Brain pericyte (primary cell): ENCODE measurements around the gene PRKCA.

Experiments
- DNase-seq: peaks from one replicate; pipeline ENCODE4 v3.0.0-alpha.2; 2012; ENCODE audit warnings: low read depth, low spot score

Gene PRKCA

GRCh38 chr17:66574123-66574522, 271.7 kb downstream of the PRKCA start:
- no peak for DNase-seq

DNA sequence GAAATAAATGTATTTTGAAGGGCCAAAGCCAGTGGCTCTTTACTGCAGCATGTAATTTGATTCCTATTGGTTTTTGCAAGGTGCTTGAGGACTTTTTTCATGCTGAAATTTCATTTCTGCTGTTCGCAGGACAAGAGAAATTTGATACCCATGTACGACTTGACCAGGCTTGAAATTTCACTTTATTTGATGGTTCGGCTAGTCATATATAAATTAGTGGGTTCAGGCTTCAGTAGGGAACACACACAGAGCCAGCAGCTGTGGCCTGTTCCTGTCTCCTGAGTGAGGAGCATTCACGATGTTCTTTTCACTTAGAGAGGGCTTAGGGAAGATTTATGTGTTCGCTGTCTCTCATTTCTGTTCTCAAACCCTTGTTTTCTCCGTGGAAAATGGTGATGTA, 274.1 kb downstream of the PRKCA start:
- no peak for DNase-seq

DNA sequence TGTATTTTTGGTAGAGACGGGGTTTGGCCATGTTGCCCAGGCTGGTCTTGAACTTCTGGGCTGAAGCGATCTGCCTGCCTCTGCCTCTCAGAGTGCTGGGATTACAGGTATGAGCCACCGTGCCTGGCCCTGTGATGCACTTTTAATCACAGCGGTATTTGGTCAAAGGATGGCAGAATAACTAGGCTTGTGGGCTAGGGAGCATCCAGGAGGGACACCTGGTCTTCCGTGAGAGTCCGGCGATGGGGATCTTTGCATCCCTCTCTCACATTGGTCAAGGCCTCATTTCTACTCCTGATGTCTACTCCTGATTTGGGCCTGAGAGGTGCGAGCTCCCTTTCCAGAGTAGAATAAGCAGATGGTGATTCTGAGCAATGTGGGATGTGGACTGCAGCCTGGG, 274.6 kb downstream of the PRKCA start:
- no peak for DNase-seq

DNA sequence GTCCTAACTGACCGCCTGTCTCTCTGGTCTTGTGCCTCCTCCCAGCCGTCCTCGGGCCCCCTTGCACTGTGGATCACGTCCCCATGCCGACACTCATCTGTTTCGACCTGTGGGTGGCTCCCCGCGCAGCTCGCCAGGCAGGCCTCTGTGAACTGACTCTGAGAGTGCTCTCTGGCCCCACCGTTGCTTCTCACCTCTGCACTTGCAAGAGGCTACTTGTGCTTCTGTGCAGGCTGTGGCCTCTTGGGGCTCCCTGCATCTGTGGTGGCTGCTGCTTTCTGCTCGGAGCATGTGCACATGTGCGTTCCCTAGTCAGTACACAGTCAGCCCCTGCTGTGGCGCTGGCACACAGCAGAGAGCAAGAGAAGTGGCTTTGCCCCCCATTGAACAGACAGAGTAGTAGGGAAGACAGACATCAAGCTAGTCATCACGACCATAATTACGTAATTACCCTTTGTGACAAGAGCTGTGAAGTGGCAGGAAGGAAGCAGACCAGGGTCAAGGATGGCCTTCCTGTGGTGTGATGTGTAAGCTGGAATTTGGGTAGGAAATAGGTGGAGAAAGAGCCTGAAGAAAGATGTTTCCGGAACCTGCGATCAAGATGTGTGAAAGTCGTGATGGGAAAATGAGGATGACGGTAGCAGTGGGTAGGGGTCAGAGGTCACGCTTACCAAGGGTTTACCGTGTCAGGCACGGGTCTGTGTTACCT, 276.5 kb downstream of the PRKCA start:
- no peak for DNase-seq

GRCh38 chr17:66579556-66579955, 277.1 kb downstream of the PRKCA start:
- DNase-seq: no peak

GRCh38 chr17:66580184-66580955, 278.0 kb downstream of the PRKCA start:
- DNase-seq: no peak

DNA sequence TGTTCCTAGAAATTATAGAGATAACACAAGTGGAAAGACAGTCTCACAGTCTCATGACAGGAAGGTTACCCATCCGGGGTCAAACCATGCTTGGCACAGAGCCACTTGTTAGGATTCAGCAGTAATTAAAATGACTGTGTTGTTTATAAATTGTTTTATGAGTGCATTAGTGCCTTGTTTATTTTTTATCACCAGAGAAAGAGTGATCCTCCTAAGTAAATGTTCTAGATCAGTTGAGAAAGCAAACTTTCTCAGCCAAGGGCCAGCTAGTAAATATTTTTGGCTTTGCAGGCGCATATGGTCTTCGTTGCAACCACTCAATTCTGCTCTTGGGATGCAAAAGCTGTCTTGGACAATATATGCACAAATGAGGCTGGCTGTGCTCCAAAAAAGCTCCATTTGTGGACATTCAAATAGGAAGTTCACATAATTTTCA, 278.6 kb downstream of the PRKCA start:
- DNase-seq: no peak

- DNase-seq: no peak
These were observed 280.1 kb downstream of the PRKCA start for GRCh38 chr17:66582373-66583111.

- no peak for DNase-seq
These were observed 280.8 kb downstream of the PRKCA start for GRCh38 chr17:66583112-66583748.

DNA sequence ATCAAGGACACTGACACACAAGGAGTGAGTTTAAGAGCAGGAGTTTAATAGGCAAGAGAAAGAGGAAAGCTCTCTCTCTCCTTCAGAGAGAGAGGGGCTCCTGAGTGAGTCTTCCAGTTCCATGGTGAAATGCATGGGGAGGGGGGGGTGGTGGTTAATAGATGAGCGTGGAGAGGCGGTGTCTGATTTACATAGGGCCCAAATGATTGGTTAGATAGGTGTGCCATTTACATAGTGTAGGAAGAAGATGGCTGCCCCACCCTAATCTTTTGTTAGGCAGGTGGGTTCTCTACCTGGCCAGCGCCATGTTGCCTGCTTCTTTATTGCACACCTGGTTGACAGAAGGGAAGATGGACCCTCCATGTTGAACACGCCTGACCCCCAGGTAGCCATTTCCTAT, 282.5 kb downstream of the PRKCA start:
- no peak for DNase-seq

GRCh38 chr17:66585472-66585871, 283.1 kb downstream of the PRKCA start:
- DNase-seq: no peak

DNA sequence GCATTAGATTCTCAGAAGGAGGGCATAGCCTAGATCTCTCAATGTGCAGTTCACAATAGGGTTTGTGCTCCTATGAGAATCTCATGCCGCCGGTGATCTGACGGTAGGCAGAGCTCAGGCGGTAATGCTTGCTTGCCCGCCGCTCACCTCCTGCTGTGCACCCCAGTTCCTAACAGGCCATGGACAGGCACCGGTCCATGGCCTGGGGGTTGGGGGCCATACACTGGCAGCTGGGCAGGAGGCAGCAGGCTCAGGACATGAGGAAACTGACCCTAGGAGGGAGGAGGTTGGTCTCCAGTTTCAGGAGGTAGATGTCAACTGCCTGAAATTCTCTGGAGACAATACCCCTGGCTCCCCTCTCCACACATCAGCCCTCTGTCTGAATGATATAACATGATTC, 287.5 kb downstream of the PRKCA start:
- DNase-seq: no peak

- no peak for DNase-seq
These were observed 290.7 kb downstream of the PRKCA start for GRCh38 chr17:66593116-66593515.

DNA sequence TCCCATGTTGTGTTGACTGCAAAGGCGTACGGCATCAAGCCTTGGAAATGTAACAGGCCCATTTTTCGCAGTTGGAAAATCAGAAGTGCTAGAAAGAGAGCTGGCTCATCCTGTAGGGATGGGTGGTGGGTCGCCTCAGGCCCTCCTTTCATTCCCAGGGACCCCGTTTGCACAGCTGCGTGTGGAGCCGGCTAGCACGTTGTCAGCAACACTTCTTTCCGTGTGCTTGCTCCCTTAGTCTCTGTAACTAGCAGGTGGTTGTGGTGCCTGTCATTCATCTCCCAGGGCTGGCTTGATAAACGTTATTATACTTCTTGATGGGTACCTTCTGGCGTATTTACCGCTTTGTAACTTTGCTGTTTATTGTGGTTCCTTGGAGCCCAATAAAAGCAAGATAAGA, 293.5 kb downstream of the PRKCA start:
- no peak for DNase-seq

DNA sequence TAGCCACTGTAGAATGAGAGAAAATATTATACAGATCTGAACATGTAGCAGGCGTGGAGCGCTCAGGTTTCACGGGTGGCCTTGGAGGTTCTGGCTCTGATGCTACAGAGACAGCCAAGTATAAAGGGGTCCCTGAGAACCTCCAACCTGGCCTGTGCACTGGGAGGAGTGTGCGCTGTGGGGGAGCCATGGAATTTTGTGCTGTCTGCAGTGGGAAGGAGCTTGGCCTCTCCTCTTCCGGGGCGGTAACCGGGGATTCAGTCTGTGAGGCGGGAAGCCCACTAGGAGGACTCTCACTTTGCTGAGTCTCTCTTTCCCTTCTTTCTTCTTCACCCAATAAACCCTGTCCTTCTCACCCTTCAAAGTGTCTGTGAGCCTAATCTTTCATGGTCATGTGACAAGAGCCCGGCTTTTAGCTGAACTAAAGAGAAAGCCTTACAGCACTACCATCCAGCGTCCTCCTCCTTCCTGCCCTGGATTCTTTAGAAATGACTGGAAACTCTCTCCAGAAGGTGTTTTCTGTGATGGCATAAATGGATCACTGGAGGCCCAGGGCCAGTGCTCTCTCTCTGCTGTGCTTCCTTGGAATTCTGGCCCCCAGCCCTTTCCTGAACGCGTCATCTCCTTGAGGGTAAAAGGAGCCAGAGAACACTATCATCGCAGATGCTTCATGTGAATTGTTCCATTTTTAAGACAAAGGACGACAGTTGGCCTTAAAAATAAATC, 300.4 kb downstream of the PRKCA start:
- DNase-seq: no peak

- DNase-seq: no peak
These were observed 302.0 kb downstream of the PRKCA start for GRCh38 chr17:66604376-66604775.

DNA sequence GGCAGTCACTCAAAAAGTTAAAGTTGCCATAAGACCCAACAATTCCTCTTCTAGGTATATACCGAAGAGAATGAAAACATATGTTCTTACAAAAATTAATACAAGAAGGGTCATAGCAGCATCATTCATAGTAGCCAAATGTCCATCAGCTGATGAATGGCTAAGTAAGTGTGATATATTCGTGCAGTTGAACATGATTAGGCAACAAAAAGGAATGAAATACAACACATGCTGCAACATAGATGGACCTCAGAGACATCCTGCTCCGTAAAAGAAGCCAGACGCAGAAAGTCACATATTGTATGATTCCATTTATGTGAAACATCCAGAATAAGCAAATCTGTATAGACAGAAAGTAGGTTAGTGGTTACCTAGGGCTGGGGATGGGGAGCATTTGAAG, 303.1 kb downstream of the PRKCA start:
- no peak for DNase-seq

GRCh38 chr17:66610361-66611133, 308.1 kb downstream of the PRKCA start:
- DNase-seq: no peak

- DNase-seq: no peak
These were observed 309.0 kb downstream of the PRKCA start for GRCh38 chr17:66611397-66611796.

DNA sequence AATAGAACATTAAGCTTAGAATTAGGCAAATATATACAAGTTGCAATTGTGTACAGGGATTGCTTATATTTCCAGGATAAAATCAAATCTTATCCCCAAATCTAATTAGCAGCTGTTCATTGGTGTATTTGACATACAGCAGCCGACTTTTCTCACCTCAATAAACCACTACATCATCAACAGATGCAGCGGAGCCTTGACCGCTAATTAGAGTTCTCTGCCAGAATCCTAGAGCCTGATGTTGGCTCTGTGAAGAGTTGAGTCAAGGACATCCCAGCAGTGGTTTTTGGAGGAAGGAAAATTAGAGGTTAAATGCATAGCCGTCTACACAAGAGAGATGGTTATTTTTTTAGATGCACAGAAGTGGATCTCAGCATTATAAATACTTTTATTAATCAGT, 310.6 kb downstream of the PRKCA start:
- no peak for DNase-seq

DNA sequence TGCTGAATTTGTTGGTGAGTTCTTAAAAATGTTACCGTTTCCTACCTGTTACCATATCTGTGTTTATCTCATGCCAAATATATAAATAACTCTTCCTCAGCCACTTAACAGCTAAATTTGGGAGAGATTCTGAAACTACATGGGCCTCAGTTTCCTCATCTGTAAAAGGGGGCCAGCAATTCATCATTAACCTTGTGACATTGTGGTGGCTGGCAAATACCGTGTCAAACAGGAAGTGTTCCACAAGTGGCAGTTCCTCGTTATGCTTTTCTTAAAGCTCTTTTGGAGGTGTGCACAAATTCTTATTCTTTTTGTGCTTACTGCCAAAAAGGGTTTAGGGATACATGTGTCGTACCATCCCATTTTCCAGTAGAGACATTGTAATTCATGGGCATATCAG, 312.1 kb downstream of the PRKCA start:
- DNase-seq: no peak
